NCI-H128 (cell line): Measurements from ENCODE around the gene PDIA6.
"Not testable (repeated sequence)": the region's sequence is repeated elsewhere in the genome, so short reads cannot be mapped to it uniquely, and the experiment has no call there.

Experiments used
- DNase-seq: peaks from one replicate; lab custom pipeline; 2025; ENCODE audit not compliant: unreplicated experiment; lab: John Stamatoyannopoulos, UW

Gene PDIA6

DNA sequence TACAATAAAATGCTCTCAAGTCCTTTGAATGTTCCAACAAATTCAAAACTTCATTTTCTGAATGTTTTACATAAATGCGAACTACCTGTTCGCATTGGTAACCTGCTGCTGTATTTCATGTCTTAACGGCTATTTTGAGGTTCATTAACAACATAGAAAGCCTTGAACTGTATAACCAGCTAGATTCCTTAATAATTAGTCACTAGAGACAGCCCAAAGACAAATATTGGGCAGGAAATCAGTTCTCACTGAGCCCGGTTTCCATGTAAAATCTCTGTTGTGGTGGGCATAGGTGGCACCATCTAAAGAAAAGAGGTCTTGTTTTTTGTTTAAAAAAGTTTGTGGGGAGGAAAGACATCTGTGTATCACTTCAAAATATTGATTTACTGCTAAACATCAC lies 29.2 kb downstream of the PDIA6 start:
- DNase-seq: no peak

GRCh38 chr2:10781746-10782145 lies 30.8 kb downstream of the PDIA6 start:
- DNase-seq: no peak

- not testable (repeated sequence) for DNase-seq
Measured at GRCh38 chr2:10780821-10781220, 31.8 kb downstream of the PDIA6 start.

- DNase-seq: no peak
Measured at GRCh38 chr2:10780491-10780820, 32.1 kb downstream of the PDIA6 start.

GRCh38 chr2:10779776-10780490 lies 32.7 kb downstream of the PDIA6 start:
- no peak for DNase-seq

- no peak for DNase-seq
Measured at GRCh38 chr2:10778724-10779115, 33.9 kb downstream of the PDIA6 start.

- DNase-seq: no peak
Measured at GRCh38 chr2:10777842-10778723, 34.5 kb downstream of the PDIA6 start.

GRCh38 chr2:10777111-10777841 lies 35.3 kb downstream of the PDIA6 start:
- DNase-seq: no peak

- no peak for DNase-seq
Measured at GRCh38 chr2:10776231-10776977, 36.2 kb downstream of the PDIA6 start.

- DNase-seq: no peak
Measured at GRCh38 chr2:10775831-10776230, 36.8 kb downstream of the PDIA6 start.

- DNase-seq: no peak
Measured at GRCh38 chr2:10775021-10775780, 37.4 kb downstream of the PDIA6 start.

DNA sequence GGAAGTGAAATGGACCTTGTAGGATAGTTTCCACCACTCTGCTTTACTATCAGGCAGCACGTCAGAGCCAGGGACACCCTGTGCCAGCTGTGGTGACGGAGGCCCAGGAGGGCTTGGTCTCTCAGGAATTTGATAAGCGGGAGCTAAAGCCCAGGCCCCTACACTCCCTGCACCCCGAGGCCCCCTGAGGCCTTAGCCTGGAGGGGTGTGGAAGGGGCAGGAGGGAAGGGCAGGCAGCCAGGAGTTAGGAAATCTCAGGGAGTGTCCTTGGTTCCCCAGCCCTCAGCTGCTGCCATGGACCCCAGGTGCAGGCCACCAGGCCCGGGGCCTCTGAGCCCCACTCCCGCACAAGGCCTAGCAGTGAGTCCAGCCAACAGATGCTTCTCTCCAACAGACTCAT lies 38.2 kb downstream of the PDIA6 start:
- DNase-seq: no peak

- no peak for DNase-seq
Measured at GRCh38 chr2:10773821-10774341, 38.7 kb downstream of the PDIA6 start.

DNA sequence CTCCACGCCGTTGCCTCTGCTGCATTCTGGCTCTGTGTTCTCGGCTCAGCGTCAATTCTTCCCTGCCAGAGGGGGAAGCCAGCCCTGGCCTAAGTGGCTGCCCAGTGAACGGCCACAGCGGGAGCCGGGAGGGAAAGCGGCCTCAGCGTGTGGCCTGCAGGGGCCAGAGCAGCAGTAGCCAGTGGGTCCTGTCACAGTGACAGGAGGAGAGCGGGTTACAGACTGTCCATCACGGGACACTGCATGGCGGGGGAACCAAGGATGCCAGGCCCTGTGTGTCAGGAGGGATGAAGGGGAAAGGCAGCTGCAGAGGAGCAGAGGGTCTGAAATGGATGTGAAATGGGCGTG lies 39.7 kb downstream of the PDIA6 start:
- DNase-seq: no peak

DNA sequence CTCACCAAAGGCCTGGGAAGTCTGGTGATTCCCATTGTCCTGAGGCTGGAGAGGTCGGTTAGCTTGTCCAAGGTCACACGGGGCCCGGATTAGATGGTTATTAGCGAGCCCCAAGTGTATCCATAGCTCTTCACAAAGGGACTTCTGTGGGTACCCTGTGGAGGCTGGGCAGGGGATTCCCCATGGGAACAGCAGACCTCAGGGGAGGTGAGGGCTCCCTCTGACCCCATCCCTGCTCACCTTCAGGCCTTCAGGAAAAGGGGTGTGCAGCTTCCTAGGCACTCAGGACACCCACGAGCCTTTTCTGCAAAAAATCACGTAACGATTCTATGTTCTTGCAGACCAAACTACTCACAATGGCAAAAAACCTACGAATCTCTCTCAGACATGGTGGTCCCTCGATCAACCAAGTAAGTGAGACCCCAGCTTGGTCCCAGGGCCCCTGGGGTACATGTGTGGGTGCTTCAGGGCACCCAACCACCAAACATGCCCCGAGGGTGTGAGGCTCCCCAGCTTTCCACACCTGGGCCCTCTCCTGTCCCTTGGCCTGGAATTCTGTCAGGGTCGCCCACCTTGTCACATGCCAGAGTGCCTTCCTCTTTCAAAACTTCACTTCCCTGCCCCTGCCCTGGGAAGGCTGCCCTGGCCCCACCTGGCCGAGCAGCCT lies 40.3 kb downstream of the PDIA6 start:
- DNase-seq: no peak

GRCh38 chr2:10771786-10772185 lies 40.8 kb downstream of the PDIA6 start:
- DNase-seq: no peak

DNA sequence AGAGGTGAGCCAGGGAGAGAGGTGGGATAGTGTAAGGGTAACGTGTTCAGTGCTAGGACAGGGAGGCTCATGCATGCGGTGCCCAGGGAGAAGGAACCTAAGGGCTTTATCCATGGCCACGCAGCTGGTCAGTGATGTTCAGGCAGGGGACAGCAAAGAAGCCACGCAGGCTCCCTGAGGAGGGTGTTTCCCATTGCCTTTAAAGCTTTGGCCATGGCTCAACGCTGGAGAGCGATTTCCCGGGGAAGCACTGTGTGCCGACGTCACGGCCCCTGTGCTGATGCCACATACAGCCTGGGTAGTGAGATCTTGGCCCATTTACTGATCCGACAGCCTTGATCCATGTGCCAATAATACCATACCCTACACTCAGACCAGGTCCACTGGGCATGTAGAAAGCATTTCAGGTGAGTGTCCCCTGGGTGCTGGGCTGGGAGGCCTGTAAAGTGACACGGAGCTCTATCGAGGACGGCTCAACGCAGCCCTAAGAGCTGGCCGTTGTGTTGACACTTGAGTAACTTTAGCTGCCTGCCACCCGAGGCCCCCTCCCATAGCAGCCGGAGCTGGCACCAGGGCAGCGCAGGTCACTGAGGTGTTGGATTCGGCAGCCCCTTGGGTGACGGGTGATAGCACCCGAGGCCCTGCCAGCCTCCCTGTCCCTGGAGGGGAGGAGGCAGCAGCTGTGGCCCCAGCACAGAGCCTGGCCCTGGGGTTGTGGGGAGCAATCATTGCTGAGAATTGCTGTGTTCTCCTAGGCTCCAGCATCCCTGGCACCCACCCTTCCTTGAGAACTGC lies 41.4 kb downstream of the PDIA6 start:
- no peak for DNase-seq

- no peak for DNase-seq
Measured at GRCh38 chr2:10768063-10768507, 44.5 kb downstream of the PDIA6 start.

DNA sequence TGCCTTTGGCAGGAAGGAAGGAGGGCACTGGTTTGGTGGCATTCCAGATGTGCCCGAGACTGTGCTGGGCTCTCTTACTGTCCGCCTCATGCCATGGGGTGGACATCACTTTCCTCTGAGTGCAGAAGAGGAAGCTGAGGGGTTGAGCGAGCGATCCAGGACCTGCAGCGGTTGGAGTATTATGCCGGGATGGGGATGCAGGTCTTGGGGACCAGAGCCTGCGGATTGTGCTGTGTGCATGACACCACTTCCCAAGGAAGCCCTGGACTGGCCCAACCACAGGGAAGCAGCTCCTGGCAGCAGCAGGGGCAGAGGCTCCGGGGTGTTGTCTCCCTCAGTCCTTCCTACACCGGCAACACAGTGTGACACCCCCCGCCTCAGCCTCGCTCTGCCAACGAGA lies 46.7 kb downstream of the PDIA6 start:
- DNase-seq: no peak
